Lower leg skin (tissue), 3 donors: ENCODE data around the gene SORL1.

Experiments
- POLR2A ChIP-seq, 2 donors: fragments of 450-650 bp; IDR thresholded peaks; one replicate each; pipeline ENCODE4 v1.6.1; 2016 to 2017; ENCODE audit warnings: antibody characterized with exemption in 2 of 2, mild to moderate bottlenecking in 1 of 2, moderate library complexity in 1 of 2
- TF ChIP-seq, protein P1 (sequence below), 3 donors: fragments of 450-650 bp; IDR thresholded peaks; one replicate each; pipeline ENCODE4 v1.5.1; 2016; ENCODE audit warnings: antibody characterized with exemption in 3 of 3, mild to moderate bottlenecking in 3 of 3, moderate library complexity in 2 of 3

DNA sequence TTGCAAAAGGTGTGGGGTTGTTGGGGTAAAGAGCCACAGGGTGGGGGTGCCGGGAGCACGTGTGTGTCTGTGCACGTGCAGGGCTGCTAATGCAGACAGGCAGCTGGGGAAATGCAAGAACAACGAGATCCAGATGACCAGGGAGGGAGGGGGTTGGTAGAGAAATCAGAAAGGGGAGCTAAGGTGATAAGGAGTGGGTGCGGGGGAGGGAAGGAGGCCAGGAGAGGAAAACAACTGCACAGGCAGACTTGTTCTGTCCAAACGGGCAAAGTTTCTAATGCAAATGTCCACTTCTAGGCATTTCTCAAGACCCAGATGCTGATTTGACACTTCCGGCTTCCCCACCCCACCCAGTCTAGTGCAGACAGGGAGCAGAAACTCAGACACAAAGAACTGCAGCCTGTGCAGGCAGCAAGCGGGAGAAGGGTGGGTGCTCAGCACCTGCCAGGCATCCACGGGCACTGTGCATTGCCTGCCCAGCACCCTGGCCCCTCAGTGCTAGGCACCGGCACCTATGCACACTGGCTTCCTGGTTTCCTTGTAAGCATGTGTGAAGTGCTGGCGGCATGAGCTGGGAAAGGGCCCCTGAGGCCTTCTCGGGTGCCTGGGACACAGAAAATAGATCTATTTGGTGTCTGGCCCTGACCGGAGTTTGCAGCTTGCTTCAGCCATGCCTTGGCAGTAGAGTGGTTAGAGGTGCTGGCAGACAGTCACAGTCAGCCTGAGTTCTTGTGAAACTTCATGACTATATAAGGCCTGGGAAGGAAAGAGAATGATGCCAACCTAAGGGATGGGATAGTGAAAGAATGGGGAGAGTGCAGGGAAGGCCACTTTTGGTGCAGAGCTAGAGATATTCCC, 220.7 kb downstream of the SORL1 start:
- TF ChIP-seq, protein P1, sequence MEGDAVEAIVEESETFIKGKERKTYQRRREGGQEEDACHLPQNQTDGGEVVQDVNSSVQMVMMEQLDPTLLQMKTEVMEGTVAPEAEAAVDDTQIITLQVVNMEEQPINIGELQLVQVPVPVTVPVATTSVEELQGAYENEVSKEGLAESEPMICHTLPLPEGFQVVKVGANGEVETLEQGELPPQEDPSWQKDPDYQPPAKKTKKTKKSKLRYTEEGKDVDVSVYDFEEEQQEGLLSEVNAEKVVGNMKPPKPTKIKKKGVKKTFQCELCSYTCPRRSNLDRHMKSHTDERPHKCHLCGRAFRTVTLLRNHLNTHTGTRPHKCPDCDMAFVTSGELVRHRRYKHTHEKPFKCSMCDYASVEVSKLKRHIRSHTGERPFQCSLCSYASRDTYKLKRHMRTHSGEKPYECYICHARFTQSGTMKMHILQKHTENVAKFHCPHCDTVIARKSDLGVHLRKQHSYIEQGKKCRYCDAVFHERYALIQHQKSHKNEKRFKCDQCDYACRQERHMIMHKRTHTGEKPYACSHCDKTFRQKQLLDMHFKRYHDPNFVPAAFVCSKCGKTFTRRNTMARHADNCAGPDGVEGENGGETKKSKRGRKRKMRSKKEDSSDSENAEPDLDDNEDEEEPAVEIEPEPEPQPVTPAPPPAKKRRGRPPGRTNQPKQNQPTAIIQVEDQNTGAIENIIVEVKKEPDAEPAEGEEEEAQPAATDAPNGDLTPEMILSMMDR (IDR thresholded peaks at IDR 0.05) = no peak
- TF ChIP-seq POLR2A (IDR thresholded peaks at IDR 0.05) = no peak
